ENCODE data around the gene SNAI3.

Gene SNAI3

GRCh38 chr16:88665570-88665969 lies 20.7 kb downstream of the SNAI3 start:
- DNase-seq = no peak

GRCh38 chr16:88665148-88665547 lies 21.2 kb downstream of the SNAI3 start:
- DNase-seq = no peak
- TF ChIP-seq GATA1 (IDR thresholded peaks at IDR 0.05; ENCODE audit: low read depth, low read length) = no peak
- TF ChIP-seq POLR2A (IDR thresholded peaks at IDR 0.05; ENCODE audit: low read length) = no peak

More at GRCh38 chr16:88665570-88665969, 20.7 kb downstream of the SNAI3 start:
- TF ChIP-seq GATA1 (IDR thresholded peaks at IDR 0.05; ENCODE audit: low read depth, low read length) (no peak), POLR2A (IDR thresholded peaks at IDR 0.05; ENCODE audit: low read length) (no peak)

DNA sequence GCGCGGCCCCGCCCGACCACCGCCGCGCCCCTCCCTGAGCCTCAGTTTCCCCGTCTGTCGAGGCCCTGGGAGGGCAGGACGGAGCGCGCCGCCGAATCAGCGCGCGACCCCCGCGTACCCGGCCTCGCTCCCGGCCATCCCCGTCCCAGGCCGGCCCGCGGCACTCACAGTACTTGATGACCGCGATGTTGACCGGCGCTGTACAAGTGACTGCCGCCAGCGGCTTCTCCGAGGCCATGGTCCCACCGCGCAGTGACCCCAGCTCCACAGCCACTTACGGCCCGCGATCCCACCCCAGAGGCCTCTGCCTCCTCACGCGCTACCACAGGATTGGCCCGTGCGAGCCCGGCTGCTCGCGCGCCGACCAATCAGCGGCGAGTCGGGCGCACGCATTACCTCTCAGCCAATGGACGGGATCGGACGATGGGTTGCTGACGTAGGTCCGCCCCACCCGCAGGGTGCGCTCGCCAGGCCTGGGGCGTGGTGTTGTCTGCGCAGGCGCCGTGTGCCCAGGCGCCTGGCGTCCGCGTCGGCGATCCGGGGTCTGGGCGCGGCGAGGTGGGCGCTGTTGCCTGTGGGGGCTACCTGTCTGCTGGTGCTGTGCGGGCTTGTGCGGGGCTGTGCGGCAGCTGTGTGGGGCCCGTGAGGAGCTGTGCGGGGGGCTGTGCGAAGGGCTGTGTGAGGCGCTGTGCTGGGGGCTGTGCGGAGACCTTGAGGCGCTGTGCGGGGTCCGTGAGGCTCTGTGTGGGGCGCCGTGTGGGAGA lies 23.3 kb downstream of the SNAI3 start, which contains the start of gene MVD:
MVD (minus strand) TSS at position 249 of the 764 bp plus-strand sequence; CDS start at position 238, 11 bp downstream.
- DNase-seq = peak; percentile 99
- TF ChIP-seq GATA1 (IDR thresholded peaks at IDR 0.05; ENCODE audit: low read depth, low read length) (no peak), POLR2A (IDR thresholded peaks at IDR 0.05; ENCODE audit: low read length) (peak; percentile 94)

DNA sequence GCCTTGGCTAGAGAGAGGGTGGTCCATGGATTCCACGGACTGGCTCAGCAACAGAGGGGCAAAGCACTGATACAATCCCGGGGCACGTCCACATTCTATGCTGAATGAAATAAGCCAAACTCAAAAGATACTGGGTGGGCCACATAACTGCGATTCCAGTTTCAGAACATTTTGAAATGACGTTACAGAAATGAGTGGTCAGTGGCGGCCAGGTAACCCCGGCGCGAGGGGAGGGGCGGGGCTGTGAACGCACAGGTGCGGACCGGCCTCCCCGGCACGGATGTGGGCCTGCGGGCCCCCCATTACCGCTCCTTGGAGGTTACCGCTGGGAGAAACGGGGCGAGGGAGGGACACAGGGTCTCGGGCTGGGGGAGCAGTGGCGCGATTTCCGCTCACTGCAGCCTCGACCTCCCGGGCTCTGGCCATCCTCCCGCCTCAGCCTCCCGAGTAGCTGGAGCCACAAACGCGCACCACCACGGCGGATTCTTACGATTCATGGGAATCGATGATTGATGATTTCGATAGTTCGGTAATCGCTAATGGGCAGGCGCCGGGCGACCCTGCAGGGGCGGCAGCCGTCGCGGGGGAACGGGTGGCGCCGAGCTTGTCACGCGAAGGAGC lies 24.0 kb downstream of the SNAI3 start:
- no peak for TF ChIP-seq GATA1 (IDR thresholded peaks at IDR 0.05; ENCODE audit: low read depth, low read length)
- TF ChIP-seq POLR2A (IDR thresholded peaks at IDR 0.05; ENCODE audit: low read length) = no peak
- DNase-seq = peak in 1 of 2 experiments; percentile 45

GRCh38 chr16:88661468-88661867 lies 24.8 kb downstream of the SNAI3 start:
- TF ChIP-seq GATA1 (IDR thresholded peaks at IDR 0.05; ENCODE audit: low read depth, low read length) = no peak
- no peak for TF ChIP-seq POLR2A (IDR thresholded peaks at IDR 0.05; ENCODE audit: low read length)
- DNase-seq = no peak

- DNase-seq = no peak
- TF ChIP-seq POLR2A (IDR thresholded peaks at IDR 0.05; ENCODE audit: low read length) (no peak), GATA1 (IDR thresholded peaks at IDR 0.05; ENCODE audit: low read depth, low read length) (no peak)
These were observed 27.1 kb downstream of the SNAI3 start for GRCh38 chr16:88659160-88659559.

GRCh38 chr16:88658714-88659113 lies 27.6 kb downstream of the SNAI3 start:
- no peak for TF ChIP-seq GATA1 (IDR thresholded peaks at IDR 0.05; ENCODE audit: low read depth, low read length)
- DNase-seq = no peak

DNA sequence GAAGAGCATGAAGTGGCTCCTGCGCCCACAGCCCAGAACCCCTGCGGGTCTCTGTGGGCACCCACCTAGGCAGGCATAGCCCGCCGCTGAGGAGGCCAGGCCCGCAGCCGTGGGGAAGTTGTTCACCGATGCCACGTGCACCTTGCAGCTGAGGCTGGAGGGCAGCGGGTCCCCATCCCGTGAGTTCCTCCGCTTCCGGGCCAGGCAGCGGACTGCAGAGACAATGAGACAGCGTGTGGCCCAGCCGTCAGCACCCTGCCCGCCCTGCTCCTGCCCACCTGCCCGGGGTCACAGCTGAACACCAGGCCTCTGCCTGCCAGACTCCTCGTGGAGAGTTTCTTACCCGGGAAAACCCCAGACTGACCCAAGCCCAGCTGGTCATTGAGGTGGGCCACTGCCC lies 28.9 kb downstream of the SNAI3 start:
- no peak for TF ChIP-seq POLR2A (IDR thresholded peaks at IDR 0.05; ENCODE audit: low read length)
- no peak for TF ChIP-seq GATA1 (IDR thresholded peaks at IDR 0.05; ENCODE audit: low read depth, low read length)
- DNase-seq = no peak

GRCh38 chr16:88656291-88656980 lies 29.9 kb downstream of the SNAI3 start:
- DNase-seq = no peak
- TF ChIP-seq POLR2A (IDR thresholded peaks at IDR 0.05; ENCODE audit: low read length) (no peak), GATA1 (IDR thresholded peaks at IDR 0.05; ENCODE audit: low read depth, low read length) (no peak)

- DNase-seq = no peak
- no peak for TF ChIP-seq POLR2A (IDR thresholded peaks at IDR 0.05; ENCODE audit: low read length)
- no peak for TF ChIP-seq GATA1 (IDR thresholded peaks at IDR 0.05; ENCODE audit: low read depth, low read length)
These were observed 30.5 kb downstream of the SNAI3 start for GRCh38 chr16:88655733-88656281.

DNA sequence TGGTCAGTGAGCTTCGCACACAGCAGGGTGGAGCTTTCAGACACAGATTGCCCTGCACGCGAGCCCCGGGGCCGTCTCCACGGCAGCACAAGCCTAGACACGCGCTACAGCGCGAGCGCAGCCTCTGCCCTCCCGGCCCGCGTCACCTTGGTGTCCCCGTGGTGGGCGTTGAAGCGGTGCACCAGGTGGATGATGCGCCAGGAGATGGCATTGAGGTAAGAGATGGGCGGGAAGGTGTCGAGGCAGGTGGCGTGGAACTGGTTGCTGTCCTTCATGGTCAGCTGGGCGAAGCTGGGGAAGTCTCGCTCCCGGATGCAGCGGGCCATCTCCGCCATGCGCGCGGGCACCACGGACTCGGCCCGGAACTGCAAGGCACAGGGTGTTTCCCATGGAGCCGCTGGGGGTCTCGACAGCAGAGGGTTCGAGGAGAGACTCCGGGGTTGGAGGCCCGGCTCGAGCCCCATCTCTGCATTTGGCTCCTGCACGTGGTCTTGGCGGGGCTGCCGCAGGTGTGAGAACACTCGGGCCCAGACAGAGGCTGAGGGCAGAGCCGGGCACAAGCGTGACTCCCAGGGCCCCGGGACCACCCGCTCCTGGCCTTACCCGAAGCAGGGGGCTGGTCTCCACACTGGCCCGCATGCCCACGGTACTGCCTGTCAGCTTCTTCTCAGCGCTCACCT lies 31.1 kb downstream of the SNAI3 start:
- no peak for DNase-seq
- TF ChIP-seq GATA1 (IDR thresholded peaks at IDR 0.05; ENCODE audit: low read depth, low read length) = no peak

DNA sequence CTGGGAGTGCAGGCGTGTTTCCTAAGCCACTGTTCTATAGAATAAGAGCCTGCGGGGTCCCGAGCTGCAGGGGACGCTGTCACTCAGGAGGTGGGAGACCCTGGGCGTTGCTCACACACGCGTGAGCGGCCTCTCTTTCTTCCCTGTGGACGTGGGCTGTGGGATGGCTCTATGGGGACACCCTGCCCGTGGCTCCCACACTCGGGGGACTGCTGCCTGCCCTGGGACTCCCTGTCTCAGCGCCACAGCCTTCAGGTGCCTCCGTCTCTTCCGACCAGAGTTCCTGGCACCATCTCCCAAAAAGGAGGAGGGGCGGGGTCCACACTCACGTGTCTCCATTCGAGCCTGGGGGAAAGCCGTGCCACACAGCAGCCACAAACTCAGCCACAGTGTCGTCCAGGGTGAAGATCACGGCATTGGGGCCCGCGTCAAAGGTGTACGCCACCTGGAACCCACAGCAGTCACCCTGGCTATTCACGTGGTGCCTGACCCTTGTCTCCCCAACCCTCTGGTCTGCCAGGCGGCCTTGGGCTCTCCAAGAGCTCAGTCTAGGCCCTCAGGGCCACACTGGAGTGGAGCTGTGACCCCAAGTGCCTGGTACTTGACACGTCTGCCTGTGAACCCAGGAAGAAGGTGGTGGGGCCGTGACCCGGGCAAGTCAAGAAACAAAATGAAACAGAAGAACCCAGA lies 31.8 kb downstream of the SNAI3 start:
- TF ChIP-seq GATA1 (IDR thresholded peaks at IDR 0.05; ENCODE audit: low read depth, low read length) = no peak
- no peak for TF ChIP-seq POLR2A (IDR thresholded peaks at IDR 0.05; ENCODE audit: low read length)
- no peak for DNase-seq

Data from erythroblast (primary cell).